ENCODE data around the gene MAPK10. TPM values are rescaled to one million over a fixed set of nuclear protein-coding genes. Genes with fewer than 3 reads are reported as not detected.

Gene MAPK10
- total RNA-seq, 1 experiment from 2014 or later = 4.7 TPM

DNA sequence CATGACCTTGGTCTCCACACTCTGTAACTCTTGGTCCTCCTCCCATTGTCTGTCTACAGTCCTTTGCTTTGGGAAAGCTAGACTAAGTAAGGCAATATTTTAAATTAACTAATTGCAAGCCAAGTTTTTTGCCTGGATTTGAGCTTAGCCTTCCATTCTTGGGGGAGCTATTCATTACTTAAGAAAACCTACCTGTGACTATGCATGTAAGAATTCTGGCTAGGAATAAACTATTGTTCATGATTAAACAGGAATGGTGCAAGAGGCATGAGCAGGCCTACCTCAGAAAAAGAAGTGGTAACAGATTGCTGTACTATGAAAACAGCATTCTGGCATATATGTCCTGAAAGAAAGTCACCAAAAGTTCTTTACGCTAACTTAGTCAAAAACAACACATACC is 309.4 kb downstream of the MAPK10 start:
- no peaks in the 10 kb centered on the region for H3K23me2 ChIP-seq (ENCODE audit: insufficient read length, low read depth, low read length, poor library complexity, severe bottlenecking)
- peaks cover under 1% of the 10 kb centered on the region; the same call in 1 of the 2 replicates for H3K4me1 ChIP-seq (ENCODE audit: insufficient read depth, low read length)
- no CpG with 5 or more reads among the region's 1 CpG for WGBS (ENCODE audit: extremely low coverage, insufficient read length, low lambda C conversion rate)
- H3T11ph ChIP-seq (ENCODE audit: low read length) = no peak overlapping the region
- H3K56ac ChIP-seq (ENCODE audit: insufficient read length, low read depth, low read length) = no peak overlapping the region
- no peak overlapping the region for H3K4me2 ChIP-seq (ENCODE audit: insufficient read depth, insufficient read length, low read length)
- H4K91ac ChIP-seq (ENCODE audit: insufficient read length, low read depth, low read length) = no peak overlapping the region
- no peak overlapping the region for H3K18ac ChIP-seq (ENCODE audit: insufficient read length, low read depth, low read length)
- H2BK12ac ChIP-seq (ENCODE audit: insufficient read length, low read depth, low read length) = no peak overlapping the region
- TF ChIP-seq, protein P1, sequence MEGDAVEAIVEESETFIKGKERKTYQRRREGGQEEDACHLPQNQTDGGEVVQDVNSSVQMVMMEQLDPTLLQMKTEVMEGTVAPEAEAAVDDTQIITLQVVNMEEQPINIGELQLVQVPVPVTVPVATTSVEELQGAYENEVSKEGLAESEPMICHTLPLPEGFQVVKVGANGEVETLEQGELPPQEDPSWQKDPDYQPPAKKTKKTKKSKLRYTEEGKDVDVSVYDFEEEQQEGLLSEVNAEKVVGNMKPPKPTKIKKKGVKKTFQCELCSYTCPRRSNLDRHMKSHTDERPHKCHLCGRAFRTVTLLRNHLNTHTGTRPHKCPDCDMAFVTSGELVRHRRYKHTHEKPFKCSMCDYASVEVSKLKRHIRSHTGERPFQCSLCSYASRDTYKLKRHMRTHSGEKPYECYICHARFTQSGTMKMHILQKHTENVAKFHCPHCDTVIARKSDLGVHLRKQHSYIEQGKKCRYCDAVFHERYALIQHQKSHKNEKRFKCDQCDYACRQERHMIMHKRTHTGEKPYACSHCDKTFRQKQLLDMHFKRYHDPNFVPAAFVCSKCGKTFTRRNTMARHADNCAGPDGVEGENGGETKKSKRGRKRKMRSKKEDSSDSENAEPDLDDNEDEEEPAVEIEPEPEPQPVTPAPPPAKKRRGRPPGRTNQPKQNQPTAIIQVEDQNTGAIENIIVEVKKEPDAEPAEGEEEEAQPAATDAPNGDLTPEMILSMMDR (conservative IDR thresholded peaks at IDR 0.05) = no peak
- no peak overlapping the region for H3K27ac Mint-ChIP-seq
- H3K4ac ChIP-seq (ENCODE audit: low read depth, low read length) = no peak overlapping the region
- no peaks in the 10 kb centered on the region for H3K79me1 ChIP-seq (ENCODE audit: insufficient read depth, low read depth, low read length, poor library complexity, severe bottlenecking)
- H3K9ac ChIP-seq (ENCODE audit: extremely low read depth, insufficient read length, low read length) = no peak overlapping the region
- H2BK15ac ChIP-seq (ENCODE audit: low read depth, low read length) = no peak overlapping the region
- no peak overlapping the region for H3K4me3 Mint-ChIP-seq
- no peak overlapping the region for H2AFZ ChIP-seq (ENCODE audit: low read length)
- no peak overlapping the region for H4K8ac ChIP-seq (replicated peaks; ENCODE audit: insufficient read length, low read depth, low read length)
- no peak overlapping the region for H3K27ac ChIP-seq (ENCODE audit: insufficient read length, low read depth, low read length)
- no peaks in the 10 kb centered on the region for H3K36me3 Mint-ChIP-seq (ENCODE audit: insufficient read depth in 1 of 3, low read depth in 3 of 3)
- no peak for DNase-seq
- peaks cover 7 to 8% of the 10 kb centered on the region in 2 experiments for H3K4me1 Mint-ChIP-seq
- no peak overlapping the region for H2BK20ac ChIP-seq (ENCODE audit: low read depth, low read length, poor library complexity, severe bottlenecking)
- H3K79me2 ChIP-seq (ENCODE audit: insufficient read depth, low read length) = no peaks in the 10 kb centered on the region
- no peak overlapping the region for H2AK5ac ChIP-seq (ENCODE audit: insufficient read length, low read length)
- H3K27me3 ChIP-seq (ENCODE audit: insufficient read depth, low read length) = no peaks in the 10 kb centered on the region
- H4K5ac ChIP-seq (ENCODE audit: insufficient read length, low read depth, low read length) = no peak overlapping the region
- H3K9me3 Mint-ChIP-seq = no peaks in the 10 kb centered on the region
- H3K27me3 Mint-ChIP-seq (ENCODE audit: low read depth) = no peaks in the 10 kb centered on the region
- no peak overlapping the region for H3K14ac ChIP-seq (ENCODE audit: insufficient read depth, low read length)
- H2BK5ac ChIP-seq (ENCODE audit: insufficient read length, low read length) = no peak overlapping the region
- no peak overlapping the region for H2BK120ac ChIP-seq (ENCODE audit: low read depth, low read length, poor library complexity, severe bottlenecking)
- no peaks in the 10 kb centered on the region for H3K9me3 ChIP-seq (ENCODE audit: control insufficient read depth, low read depth, low read length)
- H3K23ac ChIP-seq (ENCODE audit: insufficient read length, low read depth, low read length) = no peak overlapping the region
- no peaks in the 10 kb centered on the region for H4K20me1 ChIP-seq (ENCODE audit: control insufficient read depth, insufficient read depth, insufficient read length)
